ENCODE measurements around the gene OTOGL. TPM values are rescaled to one million over a fixed set of nuclear protein-coding genes. Genes with fewer than 3 reads are reported as not detected.

The OTOGL gene
- total RNA-seq, 1 experiment from 2014 or later: not detected

GRCh38 chr12:80277732-80278131 is 178.4 kb downstream of the OTOGL start:
- TF ChIP-seq EZH2 (IDR thresholded peaks at IDR 0.05; ENCODE audit: low read depth) (no peak), CTCF (conservative IDR thresholded peaks at IDR 0.05) (no peak)
- DNase-seq: no peak
- no peaks in the 10 kb centered on the region for H3K36me3 ChIP-seq (ENCODE audit: low read depth)
- H3K9me3 ChIP-seq (ENCODE audit: insufficient read depth, low read depth): no peaks in the 10 kb centered on the region
- H2AFZ ChIP-seq: no peak overlapping the region
- no peaks in the 10 kb centered on the region for H3F3A ChIP-seq (ENCODE audit: insufficient read depth, low read depth)
- ChIA-PET CTCF (no interaction called here), POLR2A (ENCODE audit: unreplicated experiment) (no interaction called here)
- intact Hi-C loops (cut with micrococcal nuclease; ENCODE audit: unreplicated experiment): no loop called here
- no peaks in the 10 kb centered on the region for H3K79me2 ChIP-seq (ENCODE audit: low read depth)
- H3K4me1 ChIP-seq (replicated peaks; ENCODE audit: insufficient read depth): no peaks in the 10 kb centered on the region
- H3K27ac ChIP-seq: no peak overlapping the region
- H3K4me2 ChIP-seq: no peak overlapping the region
- no peak overlapping the region for H3K4me3 ChIP-seq
- no peaks in the 10 kb centered on the region for H4K20me1 ChIP-seq (ENCODE audit: insufficient read depth)
- H3K9me2 ChIP-seq (ENCODE audit: insufficient read depth): no peaks in the 10 kb centered on the region
- no peaks in the 10 kb centered on the region for H3K27me3 ChIP-seq (ENCODE audit: insufficient read depth, low read depth)
- BruUV-seq (replicated peaks): no TSS peak

- no peaks in the 10 kb centered on the region for H3K9me3 ChIP-seq (ENCODE audit: insufficient read depth, low read depth)
- H3K4me2 ChIP-seq: no peak overlapping the region
- H4K20me1 ChIP-seq (ENCODE audit: insufficient read depth): no peaks in the 10 kb centered on the region
- H3K27me3 ChIP-seq (ENCODE audit: insufficient read depth, low read depth): no peaks in the 10 kb centered on the region
- H3K4me1 ChIP-seq (replicated peaks; ENCODE audit: insufficient read depth): no peaks in the 10 kb centered on the region
- no peaks in the 10 kb centered on the region for H3K9me2 ChIP-seq (ENCODE audit: insufficient read depth)
- intact Hi-C loops (cut with micrococcal nuclease; ENCODE audit: unreplicated experiment): no loop called here
- ChIA-PET CTCF (no interaction called here), POLR2A (ENCODE audit: unreplicated experiment) (no interaction called here)
- no peak for DNase-seq
- no peaks in the 10 kb centered on the region for H3F3A ChIP-seq (ENCODE audit: insufficient read depth, low read depth)
- H3K4me3 ChIP-seq: no peak overlapping the region
- BruUV-seq (replicated peaks): no TSS peak
- H2AFZ ChIP-seq: no peak overlapping the region
- no peaks in the 10 kb centered on the region for H3K79me2 ChIP-seq (ENCODE audit: low read depth)
- H3K36me3 ChIP-seq (ENCODE audit: low read depth): no peaks in the 10 kb centered on the region
- TF ChIP-seq EZH2 (IDR thresholded peaks at IDR 0.05; ENCODE audit: low read depth) (no peak), CTCF (conservative IDR thresholded peaks at IDR 0.05) (no peak)
- H3K27ac ChIP-seq: no peak overlapping the region
Observed at GRCh38 chr12:80282226-80282625, 182.9 kb downstream of the OTOGL start.

- no peaks in the 10 kb centered on the region for H3K27me3 ChIP-seq (ENCODE audit: insufficient read depth, low read depth)
- TF ChIP-seq CTCF (conservative IDR thresholded peaks at IDR 0.05): no peak
- no peak for TF ChIP-seq EZH2 (IDR thresholded peaks at IDR 0.05; ENCODE audit: low read depth)
- H3K27ac ChIP-seq: no peak overlapping the region
- no TSS peak for BruUV-seq (replicated peaks)
- DNase-seq: no peak
- no peaks in the 10 kb centered on the region for H3K9me3 ChIP-seq (ENCODE audit: insufficient read depth, low read depth)
- H3K4me3 ChIP-seq: no peak overlapping the region
- no peaks in the 10 kb centered on the region for H3K4me1 ChIP-seq (replicated peaks; ENCODE audit: insufficient read depth)
- no peak overlapping the region for H2AFZ ChIP-seq
- ChIA-PET POLR2A (ENCODE audit: unreplicated experiment) (no interaction called here), CTCF (no interaction called here)
- no peaks in the 10 kb centered on the region for H4K20me1 ChIP-seq (ENCODE audit: insufficient read depth)
- no peaks in the 10 kb centered on the region for H3F3A ChIP-seq (ENCODE audit: insufficient read depth, low read depth)
- no peak overlapping the region for H3K4me2 ChIP-seq
- no peaks in the 10 kb centered on the region for H3K36me3 ChIP-seq (ENCODE audit: low read depth)
- H3K79me2 ChIP-seq (ENCODE audit: low read depth): no peaks in the 10 kb centered on the region
- intact Hi-C loops (cut with micrococcal nuclease; ENCODE audit: unreplicated experiment): no loop called here
- H3K9me2 ChIP-seq (ENCODE audit: insufficient read depth): no peaks in the 10 kb centered on the region
Observed at GRCh38 chr12:80282761-80283160, 183.4 kb downstream of the OTOGL start.
